HG02884 (cell line): Measurements from ENCODE around the gene SMIM5.
"Not testable (repeated sequence)": the region's sequence is repeated elsewhere in the genome, so short reads cannot be mapped to it uniquely, and the experiment has no call there.

Experiments used
- ATAC-seq: cut with Tn5 transposase; IDR thresholded peaks from one replicate; pipeline ENCODE4 v1.9.1; 2021; ENCODE audit warnings: mild to moderate bottlenecking, moderate library complexity; ENCODE audit not compliant: unreplicated experiment

The SMIM5 gene, protein sequence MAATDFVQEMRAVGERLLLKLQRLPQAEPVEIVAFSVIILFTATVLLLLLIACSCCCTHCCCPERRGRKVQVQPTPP

DNA sequence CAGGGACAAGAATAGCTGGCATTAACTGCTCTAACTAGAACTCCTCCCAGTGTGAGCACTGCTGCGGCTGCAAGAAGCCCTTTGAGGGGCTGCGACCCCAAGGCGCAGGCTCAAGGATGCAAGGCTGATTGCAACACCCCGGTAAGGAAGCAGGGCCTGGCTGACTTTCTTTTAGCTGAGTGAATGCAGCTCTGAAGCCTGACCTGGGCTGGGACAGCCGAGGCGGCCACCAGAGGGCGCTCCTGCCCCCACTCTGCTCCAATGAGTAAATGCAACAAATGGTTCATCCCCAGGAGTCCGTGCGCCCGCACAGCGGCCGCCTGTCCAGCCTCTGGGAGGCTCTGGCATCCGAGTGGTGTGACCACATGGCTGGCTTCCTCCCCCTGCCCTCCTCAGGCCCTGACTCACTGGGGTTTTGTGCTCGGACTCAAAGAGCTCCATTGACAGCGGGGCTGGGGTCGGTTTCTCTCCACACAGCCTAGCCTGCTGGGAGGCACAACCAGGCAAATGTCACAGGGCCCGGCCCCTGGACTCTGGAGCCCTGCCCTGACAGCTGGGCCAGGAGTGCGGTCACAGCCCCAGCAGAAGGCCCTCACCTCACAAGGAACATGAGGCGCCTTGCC is at the start of gene SMIM5:
TSS of gene SMIM5 (plus strand) at position 572 of the 623 bp plus-strand sequence. CDS start 6,768 bp downstream, outside the sequence.
- no peak for ATAC-seq

DNA sequence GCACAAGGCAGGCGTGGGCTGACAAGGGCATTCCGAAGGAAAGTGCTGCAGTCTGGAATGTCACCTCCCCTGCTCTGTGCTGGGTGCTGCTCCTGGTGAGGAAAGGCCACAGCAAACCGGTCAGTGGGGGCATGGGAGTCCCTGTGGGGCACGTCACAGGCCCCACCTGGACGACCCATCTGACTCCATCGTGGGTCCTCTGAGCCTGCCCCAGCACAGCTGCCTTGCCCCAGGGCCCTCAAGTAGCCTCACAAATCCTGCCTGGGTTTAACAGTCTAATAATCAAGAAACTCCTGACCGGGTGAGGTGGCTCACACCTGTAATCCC is 48.4 kb upstream of the SMIM5 start:
- ATAC-seq = no peak

DNA sequence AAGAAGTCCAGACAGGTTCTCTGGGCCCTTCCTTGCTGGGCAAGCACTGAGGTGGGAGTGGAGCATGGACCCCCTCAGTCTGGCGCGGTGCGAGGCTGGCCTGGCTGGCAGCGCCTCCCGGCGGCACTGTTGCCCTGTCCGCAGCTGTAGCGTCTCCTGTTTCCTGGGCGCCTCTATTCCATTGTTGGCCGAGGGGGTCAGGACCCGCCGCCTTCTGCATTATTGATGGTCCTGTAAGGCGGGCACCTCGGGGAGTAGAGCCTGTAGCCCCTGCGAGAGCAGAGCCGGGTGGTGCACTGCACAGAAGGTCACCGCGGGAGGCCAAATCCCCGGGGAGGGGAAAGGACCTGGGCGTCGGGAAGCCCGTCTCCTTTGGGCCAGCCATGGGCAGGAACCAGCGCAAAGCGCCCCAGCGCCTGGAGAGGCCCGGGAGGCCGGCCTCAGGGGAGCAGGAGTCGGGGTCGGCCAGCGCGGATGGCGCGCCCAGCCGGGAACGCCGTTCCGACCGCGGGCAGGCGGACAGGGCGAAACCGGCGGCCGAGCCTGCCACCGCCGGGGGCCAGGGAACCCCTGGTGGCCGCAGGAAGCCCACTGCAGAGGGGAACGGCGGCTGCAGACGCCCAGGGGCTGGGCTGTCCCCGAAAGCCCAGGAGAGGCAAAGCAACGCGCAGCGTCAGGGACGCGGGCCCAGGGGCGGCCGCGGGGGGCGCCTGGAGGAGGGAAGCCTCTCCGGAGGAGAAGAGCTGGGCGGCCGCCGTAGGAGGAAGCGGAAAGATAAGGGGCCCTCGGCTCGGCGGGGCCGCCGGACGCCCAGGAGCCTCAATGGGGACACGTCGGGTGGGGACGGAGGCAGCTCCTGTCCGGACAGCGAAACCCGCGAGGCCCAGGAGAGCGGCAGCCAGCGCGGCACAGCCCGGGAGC is 45.3 kb upstream of the SMIM5 start, which contains the start of gene MYO15B:
TSS of gene MYO15B (plus strand) at position 126 of the 921 bp plus-strand sequence. CDS start at position 384, 258 bp downstream.
- ATAC-seq = no peak

DNA sequence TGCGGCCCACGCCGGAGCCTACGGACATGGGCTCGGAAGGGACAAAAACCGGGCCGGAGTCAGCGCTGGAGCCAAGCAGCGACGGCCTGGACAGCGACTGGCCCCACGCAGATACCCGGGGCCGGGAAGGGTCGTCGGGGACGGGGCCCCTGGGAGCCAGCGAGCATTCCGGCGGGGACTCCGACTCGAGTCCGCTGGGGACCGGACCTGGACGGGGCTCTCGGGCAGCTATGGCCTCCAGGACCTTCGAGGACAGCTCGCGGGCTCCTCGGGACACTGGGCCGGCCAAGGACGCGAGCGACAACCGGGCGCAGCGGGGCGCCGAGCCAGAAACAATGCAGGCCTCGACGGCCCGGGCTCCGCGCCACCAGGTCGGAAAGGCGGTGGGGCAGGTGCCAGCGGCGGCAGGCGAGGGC is 44.6 kb upstream of the SMIM5 start:
- ATAC-seq = peak; percentile 14

DNA sequence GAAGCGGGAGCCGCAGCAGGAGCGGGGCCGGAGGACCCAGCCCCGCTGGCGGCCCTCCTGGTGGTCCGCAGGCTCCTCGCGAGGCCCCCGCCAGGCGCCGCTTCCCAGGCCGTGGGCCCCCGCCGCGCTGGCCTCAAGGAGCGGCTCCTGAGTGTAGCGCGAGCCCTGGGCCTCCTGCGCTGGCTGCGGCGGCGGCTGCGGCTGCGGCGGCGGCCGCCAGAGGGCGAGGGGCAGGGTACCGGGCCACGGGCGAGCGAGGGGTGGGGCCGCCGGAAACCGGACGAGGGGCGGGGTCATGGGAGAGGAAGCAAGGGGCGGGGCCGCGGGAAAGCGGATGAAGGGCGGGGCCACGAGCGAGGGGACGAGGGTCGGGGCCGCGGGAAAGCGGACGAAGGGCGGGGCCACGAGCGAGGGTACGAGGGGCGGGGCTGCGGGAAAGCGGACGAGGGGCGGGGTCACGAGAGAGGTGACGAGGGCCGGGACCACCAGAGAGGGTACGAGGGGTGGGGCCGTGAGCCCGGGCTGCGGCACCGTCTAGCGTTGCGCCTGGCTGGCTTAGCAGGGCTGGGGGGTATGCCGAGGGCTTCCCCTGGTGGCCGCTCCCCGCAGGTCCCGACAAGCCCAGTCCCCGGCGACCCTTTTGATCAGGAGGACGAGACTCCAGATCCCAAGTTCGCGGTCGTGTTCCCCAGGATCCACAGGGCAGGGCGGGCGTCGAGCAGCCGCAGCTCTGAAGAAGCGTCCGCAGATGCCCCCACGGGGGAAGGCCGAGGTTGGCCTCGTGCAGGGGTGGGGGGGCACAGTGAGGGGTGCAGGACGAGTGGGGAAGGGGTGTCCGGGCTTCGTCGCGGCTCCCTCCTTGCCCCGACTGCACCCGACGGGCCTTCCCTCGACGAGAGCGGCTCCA is 44.0 kb upstream of the SMIM5 start:
- peak; percentile 48 for ATAC-seq

DNA sequence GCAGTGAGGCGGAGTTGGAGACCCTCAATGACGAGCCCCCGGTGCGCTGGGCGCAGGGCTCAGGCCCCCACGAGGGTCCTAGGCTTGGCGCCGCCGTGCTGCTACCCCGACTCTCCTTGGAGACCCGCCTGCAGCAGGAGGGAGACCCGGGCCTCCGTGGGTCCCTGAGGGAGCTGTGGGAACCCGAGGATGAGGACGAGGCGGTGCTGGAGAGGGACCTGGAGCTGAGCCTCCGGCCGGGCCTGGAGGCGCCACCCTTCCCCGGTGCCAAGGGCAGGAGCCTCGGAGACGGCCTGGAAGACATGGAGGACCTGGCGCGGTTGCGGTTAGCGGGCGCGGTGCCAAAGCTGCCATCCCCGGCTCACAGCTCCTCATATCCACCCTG is 43.3 kb upstream of the SMIM5 start:
- no peak for ATAC-seq

DNA sequence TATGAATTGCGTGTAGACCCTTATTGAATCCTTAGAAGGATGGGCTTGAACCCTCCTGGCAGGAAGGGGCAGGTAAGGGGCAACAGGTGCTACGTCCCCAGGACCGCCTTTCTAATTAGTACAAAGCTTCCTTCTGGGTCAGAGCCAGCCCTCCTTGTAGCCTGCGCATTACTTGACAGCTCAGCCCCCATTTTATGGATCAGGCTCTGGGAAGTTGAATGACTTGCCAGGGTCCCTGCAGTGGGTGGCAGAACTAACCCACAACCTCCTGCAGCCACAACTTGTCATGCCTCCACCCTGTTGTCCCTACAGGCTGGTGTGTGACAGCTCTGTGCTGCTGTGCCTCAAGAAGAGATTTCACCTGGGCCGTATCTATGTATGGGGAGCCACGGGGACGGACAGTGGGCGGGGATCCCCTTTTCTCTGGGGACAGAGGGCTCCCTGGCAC is 42.9 kb upstream of the SMIM5 start:
- ATAC-seq = no peak

DNA sequence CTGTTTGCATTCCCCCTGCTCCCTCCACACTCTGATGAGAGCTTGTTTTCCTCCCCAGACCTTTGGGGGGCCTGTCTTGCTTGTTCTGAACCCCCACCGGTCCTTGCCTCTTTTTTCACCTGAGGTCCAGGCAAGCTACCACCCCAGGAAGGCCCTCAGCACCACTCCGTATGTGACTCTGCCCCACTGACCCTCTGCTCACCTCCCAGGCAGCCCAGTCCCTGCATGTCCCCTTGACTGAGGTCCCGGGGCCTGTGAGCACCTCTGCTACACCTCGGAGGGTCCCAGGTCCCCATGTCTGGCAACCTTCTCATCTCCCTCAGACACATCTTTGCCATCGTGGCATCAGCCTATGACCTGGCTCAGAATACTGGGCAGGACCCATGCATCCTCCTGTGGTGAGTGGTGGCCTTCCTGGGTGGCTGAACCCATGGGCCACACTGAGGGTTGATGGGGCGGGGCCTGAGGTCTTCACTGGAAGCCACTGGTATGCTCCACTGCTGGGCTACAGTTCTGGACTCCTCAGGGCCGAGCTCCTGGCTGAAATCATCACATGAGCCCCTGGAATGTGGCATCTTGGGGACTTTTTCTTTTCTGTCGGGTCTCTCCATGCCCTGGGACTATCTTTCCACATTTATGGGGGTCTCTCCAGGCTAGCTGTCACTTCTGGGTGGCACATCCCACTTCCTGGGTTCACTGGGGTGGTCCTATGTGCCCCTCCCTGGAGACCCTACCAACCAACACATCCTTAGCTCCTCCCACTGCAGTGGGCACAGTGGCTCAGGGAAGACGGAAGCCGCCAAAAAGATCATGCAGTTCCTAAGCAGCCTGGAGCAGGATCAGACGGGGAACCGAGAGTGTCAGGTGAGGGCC is 42.1 kb upstream of the SMIM5 start:
- no peak for ATAC-seq

DNA sequence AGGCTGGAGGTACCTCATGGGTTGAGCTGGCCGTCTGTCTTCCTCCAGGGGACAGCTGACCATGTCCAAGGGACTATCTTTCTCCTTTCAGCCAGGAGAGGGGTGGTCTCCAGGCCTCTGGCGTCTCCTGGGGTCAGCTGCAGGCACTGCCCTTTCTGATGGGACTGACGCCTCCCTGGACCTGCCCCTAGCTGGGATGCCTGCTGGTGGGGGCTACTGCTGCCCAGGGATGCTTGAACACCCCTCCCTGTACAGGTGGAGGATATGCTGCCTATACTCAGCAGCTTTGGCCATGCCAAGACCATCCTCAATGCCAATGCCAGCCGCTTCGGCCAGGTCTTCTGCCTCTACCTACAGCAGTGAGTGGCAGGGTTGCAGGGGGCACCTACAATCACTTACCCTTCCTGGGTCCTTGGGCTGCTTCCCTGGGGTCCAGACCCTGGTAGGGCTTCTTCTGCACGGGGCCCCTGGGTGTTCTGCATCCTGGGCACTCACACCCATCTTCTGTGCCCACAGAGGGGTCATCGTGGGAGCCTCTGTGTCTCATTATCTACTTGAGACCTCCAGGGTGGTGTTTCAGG is 41.4 kb upstream of the SMIM5 start:
- no peak for ATAC-seq

DNA sequence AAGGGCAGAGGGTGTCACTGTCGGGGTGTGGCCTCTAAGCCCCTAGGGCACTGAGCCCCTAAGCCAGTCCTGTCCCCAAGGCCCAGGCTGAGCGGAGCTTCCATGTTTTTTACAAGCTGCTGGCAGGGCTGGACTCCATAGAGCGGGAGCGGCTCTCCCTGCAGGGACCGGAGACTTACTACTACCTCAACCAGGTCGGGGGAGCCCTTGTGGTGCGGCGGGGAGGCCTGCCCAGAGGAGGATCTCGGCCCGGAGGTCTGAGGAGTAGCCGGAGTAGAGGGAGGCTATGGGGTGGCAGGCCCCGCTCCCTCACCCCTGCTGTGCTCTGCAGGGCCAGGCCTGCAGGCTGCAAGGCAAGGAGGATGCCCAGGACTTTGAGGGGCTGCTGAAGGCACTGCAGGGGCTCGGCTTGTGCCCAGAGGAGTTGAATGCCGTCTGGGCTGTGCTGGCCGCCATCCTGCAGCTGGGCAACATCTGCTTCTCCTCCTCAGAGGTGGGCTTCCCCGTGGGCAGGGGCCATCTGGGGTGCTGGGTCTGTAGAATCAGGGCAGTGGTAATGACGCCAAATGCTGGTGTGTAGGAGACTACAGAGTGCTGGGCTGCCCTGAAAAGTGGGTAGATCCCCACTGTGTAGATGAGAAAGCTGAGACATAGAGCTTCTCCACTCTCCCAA is 40.8 kb upstream of the SMIM5 start:
- ATAC-seq = no peak

DNA sequence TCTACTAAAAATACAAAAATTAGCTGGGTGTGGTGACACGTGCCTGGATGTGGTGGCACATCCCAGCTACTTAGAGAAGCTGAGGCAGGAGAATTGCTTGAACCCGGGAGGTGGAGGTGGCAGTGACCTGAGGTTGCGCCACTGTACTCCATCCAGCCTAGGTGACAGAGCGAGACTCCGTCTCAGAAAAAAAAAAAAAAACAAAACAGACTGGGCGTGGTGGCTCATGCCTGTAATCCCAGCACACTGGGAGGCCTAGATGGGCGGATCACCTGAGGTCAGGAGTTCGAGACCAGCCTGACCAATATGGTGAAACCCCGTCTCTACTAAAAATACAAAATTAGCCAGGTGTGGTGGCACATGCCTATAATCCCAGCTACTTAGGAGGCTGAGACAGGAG is 39.8 kb upstream of the SMIM5 start:
- ATAC-seq = not testable (repeated sequence)

DNA sequence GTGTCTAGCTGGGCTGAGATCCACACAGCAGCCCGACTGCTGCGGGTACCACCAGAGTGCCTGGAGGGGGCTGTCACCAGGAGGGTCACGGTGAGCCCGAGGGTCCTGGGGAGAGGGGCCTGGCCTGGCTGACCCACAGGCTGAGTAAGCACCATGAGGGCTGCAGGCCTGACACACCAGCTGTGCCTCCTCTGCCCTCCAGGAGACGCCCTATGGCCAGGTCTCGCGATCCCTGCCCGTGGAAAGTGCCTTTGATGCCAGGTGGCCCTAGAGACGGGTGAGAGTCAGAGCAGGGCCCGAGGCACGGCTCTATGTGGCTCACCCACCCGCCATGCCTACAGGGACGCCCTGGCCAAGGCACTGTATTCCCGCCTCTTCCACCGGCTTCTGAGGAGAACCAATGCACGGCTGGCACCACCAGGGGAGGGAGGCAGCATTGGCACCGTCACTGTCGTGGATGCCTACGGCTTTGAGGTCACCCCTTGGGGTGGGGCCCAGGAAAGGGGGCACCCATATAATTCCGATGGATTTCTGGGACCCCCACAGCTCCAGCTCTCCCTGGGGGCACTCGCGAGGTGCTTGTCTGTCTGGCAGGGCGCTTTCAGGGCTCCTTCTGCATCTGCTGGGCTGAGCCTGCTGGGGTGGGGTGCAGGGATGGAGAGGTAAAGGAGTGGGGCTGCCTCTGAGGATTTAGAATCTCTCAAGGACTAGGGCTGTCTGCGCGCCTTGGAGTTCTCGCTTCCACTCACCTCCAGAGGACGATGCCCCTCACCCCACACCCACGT is 38.5 kb upstream of the SMIM5 start:
- ATAC-seq = no peak

DNA sequence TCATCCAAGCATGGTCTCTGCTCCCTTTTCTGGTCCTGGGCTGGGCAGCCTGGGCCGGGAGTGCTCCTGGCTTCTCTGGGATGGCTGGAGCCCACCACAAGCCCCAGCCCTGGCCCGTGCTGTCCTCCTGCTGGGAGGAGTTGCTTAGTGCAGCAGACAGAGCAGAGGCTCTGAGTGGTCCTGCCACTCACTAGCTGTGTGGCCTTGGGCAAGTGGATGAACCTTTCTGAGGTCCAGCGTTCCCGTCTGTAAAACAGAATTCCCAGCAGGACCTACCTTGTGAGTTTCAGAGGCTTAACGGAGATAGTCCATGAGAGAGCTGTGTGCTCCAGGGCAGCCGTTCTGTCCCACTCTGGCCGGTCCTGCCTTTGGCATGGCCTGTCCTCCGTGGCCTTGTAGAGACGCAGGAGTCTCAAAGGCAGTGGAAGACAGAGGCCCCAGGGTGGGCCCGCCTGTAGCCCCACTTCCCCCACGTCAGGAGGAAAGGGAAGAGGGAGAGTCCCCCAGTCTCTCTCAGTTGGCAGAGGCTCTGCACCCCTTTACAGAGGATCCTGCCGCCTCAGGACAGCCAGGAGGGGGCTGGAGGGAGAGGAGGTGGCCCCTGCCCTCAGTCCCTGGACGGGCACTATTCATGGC is 37.8 kb upstream of the SMIM5 start:
- no peak for ATAC-seq

DNA sequence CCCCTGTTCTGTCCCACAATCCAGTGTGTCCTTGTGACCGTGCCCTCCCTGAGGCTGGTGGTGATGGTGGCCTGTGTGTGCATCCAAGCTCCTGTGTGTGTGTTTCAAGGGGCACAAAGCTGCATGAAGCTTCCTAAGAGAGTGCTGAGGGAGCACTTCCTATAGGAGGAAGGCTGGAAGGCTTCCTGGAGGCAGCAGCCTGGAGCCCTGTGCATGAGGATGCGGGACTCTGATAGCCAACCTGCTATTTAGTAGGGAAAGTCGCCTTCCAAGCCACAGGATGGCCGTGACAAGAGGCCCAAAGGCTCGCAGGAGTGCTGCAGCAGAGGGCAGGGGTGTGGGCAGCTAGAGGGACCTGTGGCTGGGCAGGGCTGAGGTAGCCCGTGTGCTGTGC is 37.3 kb upstream of the SMIM5 start:
- ATAC-seq = no peak

DNA sequence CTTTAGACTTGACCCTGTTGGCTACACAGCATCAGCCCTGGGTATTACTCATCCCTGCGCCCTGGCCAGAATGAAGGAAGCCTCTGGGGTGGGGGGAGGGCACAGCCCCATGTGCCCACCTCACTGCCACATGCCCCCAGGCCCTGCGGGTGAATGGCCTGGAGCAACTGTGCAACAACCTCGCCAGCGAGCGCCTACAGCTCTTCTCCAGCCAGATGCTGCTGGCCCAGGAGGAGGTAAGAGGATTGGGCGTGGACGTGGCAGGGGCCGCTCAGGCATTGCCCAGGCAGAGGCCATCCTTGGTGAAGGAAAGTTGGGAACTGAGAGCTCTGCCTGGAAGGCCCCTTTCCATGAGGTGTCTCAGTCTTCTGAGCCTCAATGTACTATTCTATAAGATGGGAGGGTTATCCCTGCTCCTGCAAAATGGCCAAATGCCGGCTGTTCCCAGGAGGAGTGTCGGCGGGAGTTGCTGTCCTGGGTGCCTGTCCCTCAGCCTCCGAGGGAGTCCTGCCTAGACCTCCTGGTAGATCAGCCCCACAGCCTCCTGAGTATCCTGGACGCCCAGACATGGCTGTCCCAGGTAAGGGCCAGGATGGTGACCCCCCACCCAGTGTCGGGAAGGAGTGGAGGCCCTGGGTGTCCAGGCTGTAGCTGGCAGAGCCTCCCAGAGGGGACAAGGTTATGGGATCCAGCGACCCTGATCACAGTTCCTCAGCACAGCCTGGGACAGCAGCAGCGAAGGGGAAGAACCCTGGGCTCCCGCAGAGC is 36.7 kb upstream of the SMIM5 start:
- ATAC-seq = no peak

DNA sequence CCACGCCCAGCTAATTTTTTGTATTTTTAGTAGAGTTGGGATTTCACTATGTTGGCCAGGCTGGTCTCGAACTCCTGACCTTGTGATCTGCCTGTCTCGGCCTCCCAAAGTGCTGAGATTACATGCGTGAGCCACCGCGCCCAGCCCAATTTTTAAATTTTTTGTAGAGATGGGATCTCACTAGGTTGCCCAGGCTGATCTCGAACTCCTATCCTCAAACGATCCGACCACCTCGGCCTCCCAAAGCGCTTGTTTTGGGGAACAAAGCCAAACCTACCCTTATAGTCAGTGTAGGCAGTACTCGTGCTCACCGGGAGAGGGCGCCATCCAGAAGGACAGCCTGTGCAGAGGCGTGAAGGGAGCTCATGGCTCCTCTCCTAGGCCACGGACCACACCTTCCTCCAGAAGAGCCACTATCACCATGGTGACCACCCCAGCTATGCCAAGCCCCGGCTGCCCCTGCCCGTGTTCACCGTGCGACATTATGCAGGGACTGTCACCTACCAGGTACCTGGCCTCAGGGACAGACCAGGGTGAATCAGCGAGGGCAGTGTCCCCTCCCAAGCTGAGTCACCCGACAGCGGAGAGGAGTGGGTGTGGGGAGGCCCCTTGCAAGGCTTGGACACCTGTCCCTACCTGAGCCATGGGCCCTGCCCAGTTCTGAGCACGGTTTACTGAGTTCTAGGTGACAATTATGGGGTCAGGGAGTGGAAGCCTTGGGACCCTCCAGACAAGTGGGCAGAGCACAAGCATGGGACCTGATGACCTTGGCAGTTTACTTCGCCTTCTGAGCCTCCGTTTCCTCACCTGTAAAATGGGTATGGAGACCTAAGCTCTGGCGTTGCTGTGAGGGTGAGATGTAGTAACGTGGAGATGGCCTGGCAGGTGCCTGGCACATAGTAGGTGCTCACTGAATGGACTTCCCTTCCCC is 31.9 kb upstream of the SMIM5 start:
- no peak for ATAC-seq
